ENCODE results near the gene TUBA4A. TPM values are rescaled to one million over a fixed set of nuclear protein-coding genes. Genes with fewer than 3 reads are reported as not detected.

The TUBA4A gene
- total RNA-seq, 1 donor from 2014 or later: 0.63 TPM

DNA sequence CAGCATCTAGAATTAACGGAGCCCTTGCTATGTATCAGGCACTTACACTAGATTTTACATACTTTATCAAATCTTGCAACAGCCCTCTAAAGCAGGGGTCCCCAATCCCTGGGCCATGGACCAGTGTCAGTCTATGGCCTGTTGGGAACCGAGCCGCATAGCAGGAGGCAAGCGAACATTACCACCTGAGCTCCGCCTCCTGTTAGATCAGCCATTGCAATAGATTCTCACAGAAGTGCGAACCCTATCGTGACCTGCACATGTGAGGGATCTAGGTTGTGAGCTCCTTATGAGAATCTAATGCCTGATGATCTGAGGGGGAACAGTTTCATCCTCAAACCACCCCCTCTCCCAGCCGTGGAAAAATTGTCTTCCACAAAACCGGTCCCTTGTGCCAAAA is 38.9 kb upstream of the TUBA4A start:
- Mint-ChIP-seq H3K4me1 (peaks cover 9% of the 10 kb centered on the region), H3K9me3 (no peaks in the 10 kb centered on the region), H3K4me3 (no peak overlapping the region), H3K36me3 (no peaks in the 10 kb centered on the region), H3K27me3 (ENCODE audit: low read depth) (peaks cover 18% of the 10 kb centered on the region), H3K27ac (no peak overlapping the region)
- DNase-seq (ENCODE audit: low spot score in 2 of 2, unreplicated experiment in 2 of 2): peak in 1 of 2 experiments; percentile 26
- TF ChIP-seq, protein P1, sequence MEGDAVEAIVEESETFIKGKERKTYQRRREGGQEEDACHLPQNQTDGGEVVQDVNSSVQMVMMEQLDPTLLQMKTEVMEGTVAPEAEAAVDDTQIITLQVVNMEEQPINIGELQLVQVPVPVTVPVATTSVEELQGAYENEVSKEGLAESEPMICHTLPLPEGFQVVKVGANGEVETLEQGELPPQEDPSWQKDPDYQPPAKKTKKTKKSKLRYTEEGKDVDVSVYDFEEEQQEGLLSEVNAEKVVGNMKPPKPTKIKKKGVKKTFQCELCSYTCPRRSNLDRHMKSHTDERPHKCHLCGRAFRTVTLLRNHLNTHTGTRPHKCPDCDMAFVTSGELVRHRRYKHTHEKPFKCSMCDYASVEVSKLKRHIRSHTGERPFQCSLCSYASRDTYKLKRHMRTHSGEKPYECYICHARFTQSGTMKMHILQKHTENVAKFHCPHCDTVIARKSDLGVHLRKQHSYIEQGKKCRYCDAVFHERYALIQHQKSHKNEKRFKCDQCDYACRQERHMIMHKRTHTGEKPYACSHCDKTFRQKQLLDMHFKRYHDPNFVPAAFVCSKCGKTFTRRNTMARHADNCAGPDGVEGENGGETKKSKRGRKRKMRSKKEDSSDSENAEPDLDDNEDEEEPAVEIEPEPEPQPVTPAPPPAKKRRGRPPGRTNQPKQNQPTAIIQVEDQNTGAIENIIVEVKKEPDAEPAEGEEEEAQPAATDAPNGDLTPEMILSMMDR (IDR thresholded peaks at IDR 0.05; ENCODE audit: unreplicated experiment): no peak

DNA sequence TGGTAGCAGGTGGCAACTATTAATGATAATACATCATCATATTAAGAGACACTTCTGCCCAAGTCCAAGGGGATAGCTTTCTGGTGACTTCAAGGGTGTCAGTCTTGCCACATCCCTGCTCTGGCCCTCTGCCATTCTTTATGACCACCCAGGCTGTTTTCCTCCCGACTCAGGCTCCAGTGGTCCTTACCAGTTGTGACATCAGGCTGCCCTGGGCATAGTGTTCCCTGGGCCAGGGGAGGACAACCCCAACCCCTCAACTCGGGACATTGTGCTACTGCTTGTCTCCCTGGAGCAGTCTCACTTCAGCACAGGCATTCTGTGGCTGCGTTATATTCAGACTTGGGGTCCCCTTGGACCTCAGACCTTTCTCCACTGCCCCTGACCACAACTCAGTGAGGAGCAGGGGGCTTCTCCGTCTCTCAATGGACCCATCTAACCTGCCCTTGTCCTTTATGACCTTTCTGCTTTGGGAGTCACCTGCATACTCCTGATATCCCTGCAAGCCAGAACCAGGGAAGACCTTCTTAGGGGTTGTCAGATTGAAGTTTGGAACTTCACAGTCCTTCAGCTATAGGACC is 38.3 kb upstream of the TUBA4A start:
- H3K9me3 Mint-ChIP-seq: no peaks in the 10 kb centered on the region
- peak in 1 of 2 experiments; percentile 20 for DNase-seq (ENCODE audit: low spot score in 2 of 2, unreplicated experiment in 2 of 2)
- H3K4me3 Mint-ChIP-seq: no peak overlapping the region
- TF ChIP-seq, protein P1 (IDR thresholded peaks at IDR 0.05; ENCODE audit: unreplicated experiment): no peak
- no peak overlapping the region for H3K27ac Mint-ChIP-seq
- H3K27me3 Mint-ChIP-seq (ENCODE audit: low read depth): peaks cover 14% of the 10 kb centered on the region
- H3K36me3 Mint-ChIP-seq: no peaks in the 10 kb centered on the region
- H3K4me1 Mint-ChIP-seq: peaks cover 9% of the 10 kb centered on the region

DNA sequence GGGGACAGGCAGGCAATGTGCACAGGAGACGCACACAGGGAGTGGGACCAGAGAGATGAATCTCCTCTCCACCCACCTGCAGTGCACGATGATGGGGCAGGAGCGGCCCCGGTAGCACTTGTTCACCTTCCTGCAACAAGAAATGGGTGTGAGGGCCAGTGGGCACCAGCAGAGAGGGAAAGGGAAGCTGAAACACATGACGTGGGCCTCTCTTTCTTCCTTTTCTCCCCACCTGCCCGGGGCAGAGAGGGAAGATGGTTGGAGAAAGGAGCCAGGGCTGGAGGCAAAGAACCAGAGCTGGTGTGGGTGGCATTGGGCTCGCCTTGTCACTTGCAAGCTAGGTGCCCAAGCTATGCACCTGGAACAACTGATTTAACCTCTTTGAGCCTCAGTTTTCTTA is 37.7 kb upstream of the TUBA4A start:
- Mint-ChIP-seq H3K27ac (no peak overlapping the region), H3K9me3 (no peaks in the 10 kb centered on the region), H3K4me1 (peaks cover 11% of the 10 kb centered on the region), H3K36me3 (no peaks in the 10 kb centered on the region), H3K27me3 (ENCODE audit: low read depth) (peaks cover 13% of the 10 kb centered on the region), H3K4me3 (no peak overlapping the region)
- TF ChIP-seq, protein P1 (IDR thresholded peaks at IDR 0.05; ENCODE audit: unreplicated experiment): no peak
- DNase-seq (ENCODE audit: low spot score in 2 of 2, unreplicated experiment in 2 of 2): no peak

DNA sequence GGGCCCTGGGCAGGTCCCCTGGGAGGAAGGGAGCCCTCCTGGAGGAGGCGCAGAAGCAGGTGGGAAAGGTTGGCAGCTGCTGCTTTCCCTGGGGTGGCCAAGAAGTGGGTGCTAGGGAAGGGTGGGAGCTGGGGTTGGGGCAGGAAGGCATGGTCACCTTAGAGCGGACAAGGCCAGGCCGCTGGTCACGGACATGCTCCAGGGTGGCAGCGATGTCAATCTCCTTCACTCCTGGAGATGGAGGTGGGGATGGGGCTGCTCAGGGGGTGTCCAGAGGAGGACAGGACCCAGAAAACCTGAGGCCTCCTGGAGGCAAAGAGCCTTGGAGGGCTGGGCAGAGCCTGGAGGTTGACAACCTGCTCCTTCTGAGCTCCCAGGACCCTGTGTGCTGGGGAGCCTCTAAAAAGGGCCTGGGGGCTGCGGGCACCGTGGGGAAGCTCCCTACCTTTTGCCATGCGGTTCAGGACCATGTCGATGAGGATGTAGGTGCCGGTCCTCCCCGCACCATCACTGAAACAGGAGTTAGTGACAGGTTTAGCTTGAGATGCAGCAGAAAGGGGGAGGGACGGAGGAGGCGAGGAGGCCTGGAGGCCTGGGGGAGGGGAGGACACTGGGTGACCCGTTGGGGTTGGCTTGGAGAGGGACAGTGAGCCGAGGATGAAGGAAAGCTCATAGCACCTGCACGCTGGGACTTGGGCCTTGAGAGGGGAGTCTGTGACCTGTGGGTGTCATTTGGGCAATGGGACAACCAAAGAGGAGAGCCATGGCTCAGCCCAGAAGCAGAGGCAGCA is 36.9 kb upstream of the TUBA4A start:
- TF ChIP-seq, protein P1 (IDR thresholded peaks at IDR 0.05; ENCODE audit: unreplicated experiment): no peak
- no peak for DNase-seq (ENCODE audit: low spot score in 2 of 2, unreplicated experiment in 2 of 2)
- H3K27ac Mint-ChIP-seq: no peak overlapping the region
- H3K4me3 Mint-ChIP-seq: no peak overlapping the region
- no peaks in the 10 kb centered on the region for H3K9me3 Mint-ChIP-seq
- H3K27me3 Mint-ChIP-seq (ENCODE audit: low read depth): peaks cover 7% of the 10 kb centered on the region
- H3K36me3 Mint-ChIP-seq: no peaks in the 10 kb centered on the region
- H3K4me1 Mint-ChIP-seq: peaks cover 15% of the 10 kb centered on the region

DNA sequence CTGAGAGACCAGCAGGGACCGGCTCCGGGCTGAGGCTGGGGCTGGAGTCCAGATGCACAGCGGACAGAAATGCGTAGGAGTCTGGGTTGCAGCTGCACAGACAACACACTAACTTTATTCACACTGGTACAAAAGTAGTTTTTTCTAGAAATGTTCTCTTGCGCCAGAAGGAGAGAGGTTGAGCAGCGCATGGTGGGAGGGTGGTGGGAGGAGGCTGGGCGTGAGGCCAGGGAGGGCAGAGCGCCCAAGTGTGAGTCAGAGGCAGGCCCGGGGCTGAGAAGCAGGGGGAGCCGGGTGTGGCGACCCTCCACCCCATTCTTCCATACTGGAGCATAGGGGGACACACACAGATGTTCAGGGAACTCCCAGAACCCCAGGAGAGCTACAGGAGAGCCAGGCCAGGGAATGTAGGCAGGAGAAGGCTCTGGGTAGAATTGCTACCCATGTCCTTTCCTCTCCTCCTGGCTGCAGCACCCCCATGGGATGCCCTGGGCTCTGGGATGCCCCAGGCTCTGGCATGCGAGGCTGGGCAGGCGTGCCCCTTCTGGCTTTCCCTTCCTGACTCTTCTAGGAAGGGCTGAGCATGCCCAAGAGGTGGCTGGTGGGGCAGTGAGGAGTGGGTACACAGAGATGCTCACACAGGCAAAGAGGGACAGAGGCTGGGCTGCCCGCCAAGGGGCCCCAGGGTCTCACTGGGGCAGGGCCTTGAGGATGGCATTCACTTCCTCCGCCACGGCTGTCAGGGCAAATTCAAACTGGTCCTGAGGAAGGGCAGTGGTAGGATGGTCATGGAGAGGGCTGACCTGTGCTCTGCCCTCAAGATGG is 36.0 kb upstream of the TUBA4A start:
- H3K36me3 Mint-ChIP-seq: no peaks in the 10 kb centered on the region
- H3K9me3 Mint-ChIP-seq: no peaks in the 10 kb centered on the region
- no peak overlapping the region for H3K27ac Mint-ChIP-seq
- peaks cover 3% of the 10 kb centered on the region for H3K27me3 Mint-ChIP-seq (ENCODE audit: low read depth)
- H3K4me1 Mint-ChIP-seq: peaks cover 12% of the 10 kb centered on the region
- DNase-seq (ENCODE audit: low spot score in 2 of 2, unreplicated experiment in 2 of 2): no peak
- TF ChIP-seq, protein P1 (IDR thresholded peaks at IDR 0.05; ENCODE audit: unreplicated experiment): no peak
- no peak overlapping the region for H3K4me3 Mint-ChIP-seq
